Non-pigmented ciliary epithelial cell (primary cell): Measurements from ENCODE around the gene DCUN1D2.
"Not testable (repeated sequence)": the region's sequence is repeated elsewhere in the genome, so short reads cannot be mapped to it uniquely, and the experiment has no call there.

Source experiments
- DNase-seq: peaks from one replicate; pipeline ENCODE4 v3.0.0-alpha.2; 2010; ENCODE audit warnings: low read depth

DCUN1D2 gene

GRCh38 chr13:113446488-113446854 is 44.0 kb downstream of the DCUN1D2 start:
- no peak for DNase-seq

DNA sequence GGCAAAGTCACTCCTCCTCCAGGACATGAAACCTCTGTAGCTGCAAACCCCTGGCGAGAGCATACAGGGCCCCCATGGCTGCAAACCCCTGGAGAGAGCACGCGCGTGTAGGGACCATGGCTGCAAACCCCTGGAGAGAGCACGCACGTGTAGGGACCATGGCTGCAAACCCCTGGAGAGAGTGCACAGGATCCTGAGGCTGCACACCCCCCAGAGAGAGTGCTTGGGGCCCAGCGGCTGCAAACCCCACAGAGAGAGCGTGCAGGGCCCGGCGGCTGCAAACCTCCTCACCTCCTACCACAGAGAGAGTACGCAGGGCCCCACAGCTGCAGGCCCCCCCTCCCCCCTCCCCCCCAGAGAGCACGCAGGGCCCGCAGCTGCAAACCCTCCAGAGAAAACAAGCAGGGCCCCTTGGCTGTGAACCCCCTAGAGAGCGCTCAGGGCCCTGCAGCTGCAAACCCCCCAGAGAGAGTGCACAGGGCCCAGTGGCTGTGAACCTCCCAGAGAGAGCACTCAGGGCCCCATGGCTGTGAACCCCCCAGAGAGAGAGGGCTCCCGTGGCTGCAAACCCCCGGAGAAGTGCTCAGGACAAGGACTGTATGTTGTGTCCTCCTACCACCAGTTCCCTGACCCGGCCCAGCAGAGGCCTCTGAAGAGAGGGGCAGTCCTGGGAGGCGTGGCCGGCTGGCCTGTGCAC is 44.6 kb downstream of the DCUN1D2 start:
- DNase-seq = no peak

DNA sequence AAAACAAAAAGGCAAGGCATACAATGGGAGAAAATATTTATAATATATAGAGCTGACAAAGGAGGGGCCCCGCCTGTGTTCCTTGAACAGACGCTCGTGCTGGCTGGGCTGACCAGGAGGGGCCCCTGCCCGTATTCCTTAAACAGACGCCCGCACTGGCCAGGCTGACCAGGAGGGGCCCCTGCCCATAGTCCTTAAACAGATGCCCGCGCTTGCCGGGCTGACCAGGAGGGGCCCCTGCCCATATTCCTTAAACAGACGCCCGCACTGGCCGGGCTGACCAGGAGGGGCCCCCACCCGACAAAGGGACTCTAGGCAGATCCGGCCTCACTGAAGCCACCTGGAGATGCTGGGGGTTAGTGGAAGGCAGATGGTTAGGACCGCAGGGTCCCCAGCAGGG is 46.5 kb downstream of the DCUN1D2 start:
- DNase-seq = no peak

GRCh38 chr13:113442985-113443362 is 47.5 kb downstream of the DCUN1D2 start:
- no peak for DNase-seq

- DNase-seq = no peak
Observed at GRCh38 chr13:113442354-113442984, 48.0 kb downstream of the DCUN1D2 start.

DNA sequence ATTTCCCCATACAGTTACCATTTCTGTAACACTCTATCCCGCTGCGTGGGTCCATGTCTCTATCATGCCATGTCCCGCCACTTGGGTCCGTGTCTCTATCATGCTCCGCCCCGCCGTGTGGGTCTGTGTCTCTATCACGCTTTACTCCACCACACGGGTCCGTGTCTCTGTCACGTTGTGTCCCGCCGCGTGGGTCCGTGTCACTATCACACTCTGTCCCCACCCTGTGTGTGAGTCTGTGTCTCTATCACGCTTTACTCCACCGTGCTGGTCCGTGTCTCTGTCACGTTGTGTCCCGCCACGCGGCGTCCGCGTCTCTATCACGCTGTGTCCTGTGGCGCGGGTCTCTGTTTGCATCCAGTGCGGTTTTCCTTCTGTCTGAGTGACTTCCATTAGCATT is 48.9 kb downstream of the DCUN1D2 start:
- DNase-seq = no peak

DNA sequence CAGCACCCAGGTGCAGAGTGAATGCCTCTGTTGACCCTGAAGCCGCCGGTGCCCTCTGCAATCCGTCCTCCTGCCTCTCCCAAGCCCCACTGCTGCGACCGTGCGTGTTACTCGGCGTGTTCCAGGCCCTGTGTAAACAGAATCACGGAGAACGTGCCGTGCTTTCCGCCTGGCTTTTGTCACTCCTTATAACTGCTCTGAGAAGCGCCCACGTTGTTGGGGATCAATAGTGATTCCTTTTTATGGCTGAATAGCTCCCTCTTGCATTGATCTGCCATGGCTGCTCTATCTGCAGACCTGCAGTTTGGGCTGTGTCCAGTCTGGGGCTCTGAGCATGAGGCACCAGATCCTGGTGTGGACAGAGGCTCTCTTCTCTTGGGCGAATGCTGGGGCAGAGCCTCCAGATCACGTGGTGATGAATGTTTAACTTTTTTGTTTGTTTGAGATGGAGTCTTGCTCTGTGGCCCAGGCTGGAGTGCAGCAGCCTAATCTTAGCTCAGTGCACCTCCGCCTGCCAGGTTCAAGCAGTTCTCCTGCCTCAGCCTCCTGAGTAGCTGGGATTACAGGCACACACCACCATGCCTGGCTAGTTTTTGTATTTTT is 53.0 kb downstream of the DCUN1D2 start:
- DNase-seq = no peak

GRCh38 chr13:113436866-113437265 is 53.6 kb downstream of the DCUN1D2 start:
- not testable (repeated sequence) for DNase-seq

DNA sequence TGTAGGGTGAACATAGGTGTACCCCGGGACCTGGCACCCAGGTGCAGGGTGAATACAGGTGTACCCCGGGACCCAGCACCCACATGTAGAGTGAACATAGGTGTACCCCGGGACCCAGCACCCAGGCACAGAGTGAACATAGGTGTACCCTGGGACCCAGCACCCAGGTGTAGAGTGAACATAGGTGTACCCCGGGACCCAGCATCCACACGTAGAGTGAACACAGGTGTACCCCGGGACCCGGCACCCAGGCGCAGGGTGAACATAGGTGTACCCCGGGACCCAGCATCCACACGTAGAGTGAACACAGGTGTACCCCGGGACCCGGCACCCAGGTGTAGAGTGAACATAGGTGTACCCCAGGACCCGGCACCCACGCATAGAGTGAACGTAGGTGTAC is 54.6 kb downstream of the DCUN1D2 start:
- DNase-seq = not testable (repeated sequence)

- DNase-seq = no peak
Observed at GRCh38 chr13:113433391-113433916, 57.1 kb downstream of the DCUN1D2 start.

- no peak for DNase-seq
Observed at GRCh38 chr13:113432506-113433270, 57.8 kb downstream of the DCUN1D2 start.

DNA sequence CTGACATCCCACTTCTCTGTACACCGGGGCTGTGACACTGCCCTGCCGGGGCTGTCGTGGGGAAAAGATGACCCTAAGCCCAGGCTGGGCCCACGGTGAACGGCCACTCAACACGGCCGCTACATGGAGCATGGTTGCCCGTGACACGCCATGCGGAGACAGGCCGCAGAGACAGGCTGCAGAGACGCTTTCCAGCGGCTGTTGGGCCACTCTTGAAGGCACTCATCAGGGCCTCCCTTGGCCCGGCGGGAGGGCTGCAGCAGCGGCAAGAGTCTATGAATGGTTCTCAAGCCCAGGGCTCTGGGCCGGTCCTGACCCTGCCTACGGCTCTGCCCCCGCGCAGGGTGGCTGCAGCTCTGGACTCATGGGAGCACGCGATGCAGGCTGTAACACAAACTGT is 59.3 kb downstream of the DCUN1D2 start:
- DNase-seq = no peak

DNA sequence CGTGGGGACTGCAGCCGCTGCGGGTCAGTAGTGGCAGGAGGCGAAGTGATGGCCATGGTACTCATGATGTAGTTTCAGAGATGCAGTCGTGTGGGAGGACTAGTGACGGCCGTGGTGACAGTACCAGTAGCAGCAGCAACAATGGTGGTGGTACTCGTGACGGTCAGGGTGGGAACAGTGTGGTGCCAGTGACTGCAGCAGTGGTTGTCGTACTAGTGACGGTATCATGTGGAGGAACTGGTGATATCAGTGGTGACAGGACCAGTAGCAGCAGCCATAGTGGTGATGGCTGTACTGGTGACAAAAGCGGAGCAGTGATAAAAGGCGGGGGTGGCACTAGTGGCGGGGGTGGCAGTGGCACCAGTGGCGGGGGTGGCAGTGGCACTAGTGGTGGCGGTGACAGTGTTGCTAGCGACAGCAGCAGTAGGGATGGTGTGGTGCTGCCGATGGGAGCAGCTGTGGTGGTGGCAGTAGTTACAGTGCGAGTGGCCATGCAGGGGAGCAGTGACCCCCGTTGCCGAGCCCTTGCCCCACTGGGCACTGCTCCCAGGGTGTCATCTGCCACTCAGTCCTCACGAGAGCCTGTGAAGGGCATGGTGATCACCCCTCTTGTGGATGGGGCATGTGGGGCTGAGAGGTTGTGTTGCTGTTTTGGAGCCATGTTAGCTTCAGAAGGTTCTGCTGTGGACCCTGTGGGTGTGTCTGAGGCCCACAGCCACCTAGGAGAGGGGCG is 60.0 kb downstream of the DCUN1D2 start:
- no peak for DNase-seq

GRCh38 chr13:113429608-113429985 is 60.9 kb downstream of the DCUN1D2 start:
- DNase-seq = no peak

DNA sequence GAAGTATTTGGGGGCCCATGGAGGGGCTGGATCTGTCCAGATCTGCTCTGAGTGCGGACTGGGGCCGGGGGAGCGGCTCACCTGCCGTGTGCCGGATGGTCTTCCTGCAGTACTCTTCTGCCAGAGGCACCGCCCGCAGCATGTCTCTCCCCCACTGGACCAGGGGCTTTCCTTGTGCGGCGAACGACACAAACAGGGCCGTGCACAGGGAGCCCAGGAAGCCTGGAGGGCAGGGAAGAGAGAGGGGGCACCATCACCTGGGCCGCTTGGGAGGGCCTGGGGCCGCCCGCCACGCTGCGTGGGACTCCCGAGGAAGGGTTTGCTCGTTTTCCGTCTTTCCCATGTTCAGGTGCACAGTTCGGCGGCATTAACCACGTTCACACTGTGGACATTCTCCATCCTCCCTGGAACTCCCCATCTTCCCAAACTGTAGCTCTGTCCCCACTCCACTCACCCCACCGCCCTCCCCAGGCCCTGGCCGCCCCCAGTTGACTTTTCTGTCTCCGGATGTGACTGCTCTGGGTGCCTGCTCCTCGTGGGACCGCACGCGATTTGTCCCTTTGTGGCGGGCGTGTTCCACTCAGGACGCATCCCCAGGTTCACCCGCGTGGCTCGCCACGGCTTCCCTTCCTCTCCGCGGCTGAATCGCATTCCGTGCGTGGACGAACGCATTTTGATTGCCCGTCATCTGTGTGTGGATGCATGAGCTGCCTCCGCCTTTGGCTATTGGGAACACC is 61.5 kb downstream of the DCUN1D2 start:
- no peak for DNase-seq

GRCh38 chr13:113428469-113428865 is 62.0 kb downstream of the DCUN1D2 start:
- DNase-seq = no peak

- DNase-seq = no peak
Observed at GRCh38 chr13:113427562-113428468, 62.7 kb downstream of the DCUN1D2 start.

GRCh38 chr13:113426591-113426986 is 63.9 kb downstream of the DCUN1D2 start:
- DNase-seq = no peak

- no peak for DNase-seq
Observed at GRCh38 chr13:113425941-113426590, 64.4 kb downstream of the DCUN1D2 start.
